Activated naive CD8-positive, alpha-beta T cell treated with anti-CD3 and anti-CD28 coated beads, Interleukin-2, amount 50 U/mL, for 16 hours (primary cell): Measurements from ENCODE around the gene PIGU.

Experiments
- DNase-seq: peaks from one replicate; pipeline ENCODE4 v3.0.0-alpha.2; 2020; ENCODE audit warnings: low read depth, low spot score

The PIGU gene

DNA sequence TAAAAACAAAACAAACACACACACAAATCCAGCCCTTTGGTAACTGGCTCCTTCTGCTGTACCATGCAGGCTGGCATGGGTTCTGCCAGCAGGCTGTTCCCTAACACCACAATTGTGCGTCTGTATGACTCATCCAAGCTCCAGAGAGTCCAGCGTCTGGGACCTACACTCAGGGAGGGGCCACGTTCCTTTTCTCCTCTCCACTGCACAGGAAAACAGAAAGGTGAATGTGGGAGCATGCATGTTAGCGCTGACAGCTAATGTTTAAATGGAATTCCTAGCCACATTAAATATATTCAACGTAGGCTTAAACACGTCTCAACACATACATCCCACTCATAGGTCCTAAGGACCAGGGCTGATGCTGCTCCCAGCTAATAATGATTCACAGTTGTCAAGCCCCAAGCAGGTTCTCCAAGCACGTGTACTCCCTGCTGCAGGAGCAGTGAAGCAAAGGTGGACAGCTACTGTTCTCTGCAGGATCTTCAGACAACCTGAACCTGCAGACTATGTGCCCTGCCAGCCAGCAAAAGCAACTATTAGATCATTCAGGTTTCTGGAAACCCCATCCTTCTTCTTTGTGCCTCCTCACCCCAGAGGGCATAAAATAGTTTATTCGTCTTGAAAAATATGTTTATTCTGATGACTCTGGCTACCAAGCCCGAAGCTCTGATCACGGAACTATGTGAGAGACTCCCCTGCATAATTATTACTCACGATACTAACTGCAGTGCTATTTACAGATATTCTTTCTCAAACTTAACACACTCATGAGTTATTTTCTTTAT, 97.5 kb downstream of the PIGU start:
- no peak for DNase-seq

DNA sequence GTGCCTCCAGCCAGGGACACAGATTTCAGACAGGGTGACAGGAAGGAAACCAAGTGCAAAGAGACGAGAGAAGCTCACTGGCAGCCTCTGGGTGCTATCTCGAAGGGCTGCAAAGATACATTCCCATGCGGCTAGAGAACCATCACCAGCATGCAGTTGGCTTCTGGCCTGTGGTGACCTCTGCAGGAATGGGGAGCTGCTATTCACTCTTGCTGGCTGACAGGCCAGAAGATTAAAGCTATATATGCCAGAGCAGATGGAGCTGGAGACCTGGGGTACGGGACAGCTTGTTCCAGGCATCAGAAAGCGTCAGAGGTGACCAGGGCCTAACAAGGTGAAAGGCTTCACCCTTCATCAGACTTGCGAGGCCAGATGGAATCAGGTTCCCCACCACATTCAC, 98.4 kb downstream of the PIGU start:
- DNase-seq, result no peak

DNA sequence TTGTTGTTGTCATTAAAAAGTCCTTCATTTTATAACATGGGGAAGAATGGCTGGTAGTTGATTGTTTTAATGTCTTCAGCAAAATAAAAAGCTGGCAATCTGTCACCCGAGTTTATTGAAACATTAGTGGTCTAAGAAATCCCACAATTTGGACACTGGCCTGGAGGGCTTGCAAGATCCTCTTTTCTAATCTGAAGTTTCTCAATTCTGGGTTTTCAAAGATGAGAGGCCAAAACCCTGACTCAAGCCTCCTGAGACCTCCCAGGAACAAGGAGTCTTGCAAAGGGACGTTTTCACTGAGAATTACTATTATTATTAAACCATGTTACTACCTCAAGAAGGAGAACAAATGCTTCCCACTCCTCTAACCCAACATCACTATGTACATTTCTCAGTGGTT, 98.9 kb downstream of the PIGU start:
- no peak for DNase-seq

DNA sequence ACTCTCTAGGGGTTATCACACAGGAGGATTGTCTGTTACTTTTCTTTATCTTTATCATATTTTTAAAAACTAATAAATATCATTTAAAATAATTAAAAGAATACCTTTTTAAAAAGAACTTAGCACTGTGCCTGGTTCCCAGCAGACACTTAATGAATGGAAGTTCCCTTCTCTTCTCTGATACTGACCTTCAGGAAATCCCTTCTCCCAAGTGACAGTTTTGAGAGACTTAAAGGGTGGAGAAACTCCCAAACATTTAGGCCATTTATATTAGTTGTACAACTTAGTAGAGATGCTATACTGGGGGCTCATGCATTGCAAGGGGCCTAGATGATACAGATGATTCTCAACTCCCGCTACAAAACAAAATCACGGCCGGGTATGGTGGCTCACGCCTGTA, 99.8 kb downstream of the PIGU start:
- no peak for DNase-seq

DNA sequence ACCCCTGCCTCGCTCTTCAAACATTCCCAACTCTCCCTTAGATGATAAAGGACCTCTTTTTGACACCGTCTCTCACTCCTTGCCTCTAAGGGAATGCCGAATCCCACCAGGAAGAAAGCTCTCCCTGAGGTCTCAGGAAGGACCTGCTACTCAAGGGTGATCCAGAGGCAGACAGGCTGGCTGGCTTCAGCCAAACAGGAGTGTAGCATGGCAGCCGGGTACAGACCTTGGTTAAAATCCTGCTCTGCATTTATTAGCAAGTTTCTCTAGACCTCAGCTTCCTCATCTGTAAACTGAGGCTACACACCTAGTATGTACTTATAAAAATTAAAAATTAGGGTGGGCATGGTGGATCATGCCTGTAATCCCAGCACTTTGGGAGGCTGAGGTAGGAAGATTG, 101.1 kb downstream of the PIGU start:
- no peak for DNase-seq

DNA sequence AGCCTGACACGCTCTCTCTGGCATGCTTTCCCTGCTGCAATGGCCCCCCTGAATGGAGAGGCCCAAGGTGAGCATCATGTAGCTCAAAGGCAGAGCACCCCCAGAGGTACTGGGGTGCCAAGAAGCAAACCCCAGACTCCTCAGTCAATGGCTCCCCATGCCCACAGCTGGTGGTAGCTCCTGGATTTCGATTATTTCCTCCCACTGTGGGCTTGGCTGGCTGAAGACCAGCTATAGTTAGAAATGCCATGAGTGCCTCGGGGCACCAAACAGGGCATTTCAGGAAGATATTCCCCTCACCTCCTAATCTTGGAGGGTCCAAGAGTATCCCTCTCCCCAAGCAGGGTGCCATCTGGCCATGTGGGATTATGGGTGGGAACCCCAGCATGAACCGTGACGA, 101.6 kb downstream of the PIGU start:
- DNase-seq, result no peak

DNA sequence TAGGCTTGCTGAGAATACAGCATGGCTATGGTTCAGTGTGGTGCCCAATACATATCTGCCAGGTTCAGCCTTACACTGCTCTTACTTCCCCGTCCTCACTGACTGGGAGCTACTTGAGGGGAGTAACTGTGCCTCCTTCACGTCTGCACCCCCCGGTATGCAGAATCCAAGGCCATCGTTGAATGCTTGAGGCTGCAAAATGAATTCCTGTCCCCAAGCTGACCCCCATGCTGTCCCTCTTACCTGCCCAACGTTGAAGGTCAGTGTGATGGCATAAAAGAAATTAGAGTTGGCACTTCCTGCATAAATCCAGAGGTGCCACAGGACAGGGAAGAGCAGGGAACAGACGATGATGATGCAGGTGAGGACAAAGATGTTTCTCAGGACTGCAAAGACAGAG, 102.0 kb downstream of the PIGU start:
- DNase-seq, result no peak

DNA sequence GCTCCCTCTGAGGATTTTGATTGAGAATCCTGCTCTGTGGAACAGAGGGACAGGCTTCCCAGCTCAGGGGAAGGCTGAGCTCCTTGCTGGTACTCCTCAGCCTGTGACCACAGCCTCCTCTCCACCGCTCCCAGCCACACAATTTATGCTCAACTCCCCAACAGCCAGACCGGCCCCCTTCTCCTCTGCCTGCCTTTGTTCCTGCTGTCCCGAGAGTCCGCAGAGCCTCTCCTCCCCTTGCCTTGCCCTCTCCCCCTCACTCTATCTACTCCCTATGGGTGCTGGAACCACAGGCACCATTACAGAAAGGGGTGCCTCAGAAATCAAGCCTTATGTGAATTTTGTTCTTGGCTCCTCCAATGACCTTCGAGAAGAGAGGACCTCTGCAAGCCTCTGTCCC, 102.5 kb downstream of the PIGU start:
- DNase-seq, result no peak

DNA sequence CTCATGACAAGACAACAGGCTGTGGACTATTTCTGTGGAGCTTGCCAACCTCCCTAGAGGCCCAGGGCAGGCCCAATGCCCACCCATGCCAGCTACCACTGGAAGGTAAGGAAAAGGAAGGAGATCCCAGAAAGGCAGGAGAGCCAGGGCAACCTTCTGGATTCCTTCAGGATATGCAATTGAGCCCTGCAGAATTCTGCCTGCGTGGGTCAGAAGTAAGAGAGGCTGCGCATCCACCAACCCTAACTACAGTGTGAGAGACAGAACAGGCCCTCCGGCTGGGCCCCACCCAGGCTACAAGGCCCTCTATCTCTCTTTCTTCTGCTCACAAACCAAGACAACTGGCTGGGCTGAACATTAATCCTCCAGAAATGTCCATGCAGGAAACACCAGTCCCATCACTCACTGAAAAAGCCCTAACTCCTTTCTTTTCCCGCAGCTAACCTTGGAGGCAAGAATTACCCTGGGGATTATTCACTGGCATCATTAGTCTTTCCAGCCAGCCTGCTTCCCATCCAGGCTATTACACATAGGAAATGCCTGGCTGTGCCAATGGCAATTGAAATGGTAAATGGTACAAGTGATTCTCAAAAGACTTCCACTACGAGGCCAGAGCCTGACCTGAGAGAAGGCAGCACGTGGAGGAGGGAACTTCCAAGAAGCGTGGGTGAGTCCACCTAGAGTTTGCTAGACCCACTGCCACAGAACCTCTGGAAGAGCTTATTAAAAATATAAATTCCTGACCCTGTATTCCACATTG, 103.2 kb downstream of the PIGU start:
- no peak for DNase-seq

DNA sequence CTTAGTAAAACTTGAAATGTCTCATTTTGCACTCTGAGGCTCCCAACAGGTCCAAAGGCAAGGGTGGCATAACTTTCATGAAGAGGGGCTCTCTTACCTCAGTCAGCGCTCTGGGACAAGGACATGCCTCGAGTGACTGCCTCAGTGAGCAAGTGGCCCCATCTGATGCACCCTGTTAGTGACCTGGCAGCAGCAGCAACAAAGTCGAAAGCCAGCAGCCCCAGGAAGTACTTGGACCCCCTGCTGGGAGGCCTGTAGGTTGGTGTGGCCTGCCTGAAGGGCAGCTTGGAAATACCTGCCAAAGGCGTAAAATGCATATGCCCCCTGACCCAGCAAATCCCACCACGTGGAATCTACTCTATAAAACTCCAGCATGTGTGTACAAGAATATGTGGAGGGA, 105.1 kb downstream of the PIGU start:
- DNase-seq, result no peak

DNA sequence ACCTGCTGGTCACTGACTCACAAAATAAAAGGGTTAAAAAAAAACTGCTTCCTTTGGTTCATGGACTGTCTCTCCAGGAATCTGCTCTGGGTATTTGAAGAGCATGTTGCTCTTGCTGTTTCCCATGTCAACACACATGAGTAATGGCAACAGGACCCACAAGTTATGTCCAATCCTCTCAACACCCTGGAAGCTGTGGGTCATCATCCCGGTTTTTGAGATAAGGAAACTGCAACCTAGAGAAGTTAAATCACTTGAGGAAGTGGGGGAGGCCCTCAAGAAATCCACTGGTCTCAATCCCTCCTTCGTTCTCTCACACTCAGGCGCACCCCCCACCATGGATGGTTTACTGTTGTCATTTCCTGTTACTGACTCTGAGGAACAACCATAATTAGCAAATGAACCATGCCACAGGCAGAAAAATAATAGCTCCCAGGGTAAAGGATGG, 106.0 kb downstream of the PIGU start:
- no peak for DNase-seq

DNA sequence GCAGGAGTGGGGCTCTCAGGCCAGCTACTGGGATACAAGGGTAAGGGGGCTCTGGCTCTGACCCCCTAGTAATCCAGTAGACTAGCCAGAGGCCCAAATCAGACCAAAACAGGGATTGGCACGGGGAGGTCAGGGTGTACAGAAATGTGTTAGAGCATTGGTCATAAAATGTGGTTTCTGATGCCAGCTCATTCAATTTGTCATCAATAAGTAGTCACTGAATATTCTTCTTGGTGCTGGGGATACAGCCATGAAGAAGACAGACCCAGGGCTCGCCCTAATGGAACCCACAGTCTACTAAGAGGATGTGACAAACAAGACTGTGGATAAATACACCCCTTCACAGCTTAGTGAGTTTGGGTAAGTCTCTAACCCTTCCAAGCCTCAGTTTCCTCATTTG, 107.3 kb downstream of the PIGU start:
- no peak for DNase-seq

DNA sequence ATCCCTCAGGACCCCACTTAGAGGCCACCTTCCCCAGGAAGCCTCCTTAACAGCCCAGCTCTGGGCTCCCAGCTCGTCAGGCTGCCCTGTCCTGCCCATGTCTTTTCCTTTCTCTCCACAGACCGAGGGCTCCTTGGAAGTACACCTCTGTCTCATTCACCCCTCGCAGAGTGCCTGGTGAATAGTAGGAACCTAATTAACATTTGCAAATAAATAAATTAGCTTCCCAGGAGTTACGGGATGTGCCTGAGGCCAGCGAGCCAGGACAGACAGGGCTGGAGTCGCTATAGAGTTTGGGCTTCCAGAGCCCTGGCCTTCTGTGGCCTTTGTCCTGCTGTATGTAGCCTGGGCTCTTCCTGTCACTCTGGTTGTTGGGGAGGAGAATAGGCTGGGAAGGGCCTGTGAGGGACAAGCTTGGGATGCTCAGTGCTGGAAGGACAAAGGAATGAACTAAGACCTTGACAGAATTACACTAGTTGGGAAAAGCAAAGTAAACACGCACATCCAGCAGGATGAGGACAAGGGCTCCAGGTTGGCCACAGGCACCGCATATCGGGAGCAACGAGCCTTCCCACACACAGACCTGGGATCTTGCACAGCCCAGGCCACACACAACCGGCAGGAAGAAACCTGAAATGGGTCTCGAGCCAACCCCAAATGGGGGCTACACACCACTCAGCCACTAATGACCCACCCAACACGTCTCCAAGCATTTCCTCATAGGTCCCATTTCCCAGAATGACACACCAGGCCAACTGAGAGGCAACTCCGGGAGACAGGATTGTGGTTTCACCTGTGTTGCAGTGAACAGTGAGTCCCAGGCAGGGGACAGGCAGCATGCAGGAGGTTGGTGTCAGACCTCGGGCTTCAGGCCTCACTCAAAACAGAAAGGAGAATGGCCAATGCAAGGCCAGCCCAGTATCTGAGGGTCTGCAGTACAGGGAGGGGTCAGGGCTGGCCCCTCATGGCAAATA, 108.7 kb downstream of the PIGU start:
- no peak for DNase-seq

DNA sequence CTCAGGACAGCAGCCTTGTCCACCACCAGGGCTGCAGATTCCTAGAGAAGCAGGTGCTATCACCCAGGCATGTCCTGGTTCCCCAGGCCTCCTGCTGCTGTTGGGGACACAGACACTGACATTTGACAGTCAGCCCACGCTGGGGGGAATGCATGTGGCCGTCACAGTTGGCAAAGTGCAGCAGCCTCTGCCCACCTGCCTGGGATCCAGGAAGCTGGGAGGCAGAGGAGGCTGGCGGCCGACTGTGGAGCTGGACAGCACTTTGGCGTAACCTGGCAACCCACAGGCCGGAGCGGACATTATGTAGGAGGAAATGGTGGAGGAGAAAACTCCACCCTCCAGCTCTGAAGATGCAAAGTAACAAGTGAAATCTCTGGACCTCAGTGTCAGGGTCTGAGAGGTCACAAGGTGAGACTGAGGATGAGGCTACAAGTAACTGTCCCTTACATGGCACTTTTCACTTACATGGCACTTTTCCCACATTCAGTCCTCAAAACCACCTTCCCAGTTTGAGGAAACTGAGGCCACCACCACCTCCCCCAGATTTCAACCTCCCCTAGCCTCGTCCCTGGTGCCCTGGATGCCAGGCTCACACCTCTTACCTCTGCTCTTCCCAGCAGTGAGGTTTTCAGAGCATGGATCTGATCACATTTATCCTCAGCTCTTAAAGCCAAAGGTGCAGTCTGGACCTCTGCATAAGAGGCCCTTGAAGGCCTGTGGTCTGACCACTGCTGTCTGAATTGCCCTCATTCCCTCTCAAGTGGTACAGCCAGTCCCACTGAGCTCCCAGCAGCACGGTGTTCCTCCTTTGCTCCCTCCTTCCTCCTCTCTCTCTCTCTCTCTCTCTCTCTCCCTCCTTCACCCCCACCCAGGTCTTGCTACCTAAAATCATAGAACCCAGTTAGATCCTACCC, 109.7 kb downstream of the PIGU start:
- DNase-seq, result no peak

DNA sequence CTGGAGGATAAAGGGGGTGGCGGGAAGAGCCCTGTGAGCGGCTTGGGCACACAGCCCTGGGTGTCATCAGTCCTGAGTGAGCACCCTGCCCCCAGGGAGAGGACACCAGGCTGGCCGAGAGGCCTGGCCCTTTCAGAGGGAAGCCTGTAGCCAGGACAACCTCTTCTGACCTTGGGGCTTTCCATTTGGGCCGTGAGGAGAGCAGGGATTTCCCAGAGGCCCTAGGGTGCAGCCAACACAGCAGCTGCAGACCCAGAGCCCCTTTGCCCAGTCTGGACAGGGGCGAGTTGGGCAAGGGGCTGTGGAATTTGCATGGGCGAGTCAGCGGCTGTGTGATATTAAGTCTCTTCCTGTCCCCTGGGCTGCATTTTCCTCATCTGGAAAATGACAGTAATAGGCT, 112.1 kb downstream of the PIGU start:
- DNase-seq, result no peak

DNA sequence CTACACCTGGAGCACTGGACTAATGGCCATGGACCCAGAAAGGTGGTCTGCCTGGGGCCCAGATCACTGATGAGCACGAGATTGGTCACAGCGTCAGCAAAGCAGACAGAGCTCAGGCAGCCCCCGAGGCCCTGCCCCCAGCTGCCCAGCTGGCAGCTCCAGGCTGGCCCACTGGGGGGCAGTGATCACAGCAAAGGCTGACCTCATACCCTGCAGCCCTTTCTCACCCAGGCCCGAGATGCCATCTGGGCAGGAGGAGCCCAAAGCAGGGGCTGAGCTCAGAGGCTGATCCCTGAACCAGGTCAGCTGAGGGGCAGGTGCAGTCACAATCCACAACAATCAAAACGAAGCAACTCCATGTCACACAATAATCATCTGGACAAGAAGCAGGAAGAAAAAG, 114.3 kb downstream of the PIGU start:
- DNase-seq, result no peak

DNA sequence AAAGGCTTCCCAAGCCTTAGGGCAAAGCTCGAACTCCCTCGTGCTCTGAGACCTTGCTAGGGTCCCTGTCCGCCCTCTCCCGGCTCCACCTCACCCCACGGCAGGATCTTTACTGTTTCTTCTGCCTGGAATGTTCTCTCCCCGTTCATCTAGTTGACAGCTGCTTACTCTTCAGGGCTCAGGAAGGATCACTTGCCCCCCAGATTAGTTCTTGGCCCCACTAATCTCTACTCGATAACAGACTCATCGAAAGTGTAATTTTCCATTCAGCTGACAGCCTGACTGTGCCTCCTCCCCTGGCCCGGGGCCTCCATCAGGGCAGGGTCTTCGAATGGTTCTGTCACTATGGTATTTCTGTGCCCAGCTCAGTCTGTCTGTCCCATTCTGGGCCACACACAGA, 115.2 kb downstream of the PIGU start:
- no peak for DNase-seq

DNA sequence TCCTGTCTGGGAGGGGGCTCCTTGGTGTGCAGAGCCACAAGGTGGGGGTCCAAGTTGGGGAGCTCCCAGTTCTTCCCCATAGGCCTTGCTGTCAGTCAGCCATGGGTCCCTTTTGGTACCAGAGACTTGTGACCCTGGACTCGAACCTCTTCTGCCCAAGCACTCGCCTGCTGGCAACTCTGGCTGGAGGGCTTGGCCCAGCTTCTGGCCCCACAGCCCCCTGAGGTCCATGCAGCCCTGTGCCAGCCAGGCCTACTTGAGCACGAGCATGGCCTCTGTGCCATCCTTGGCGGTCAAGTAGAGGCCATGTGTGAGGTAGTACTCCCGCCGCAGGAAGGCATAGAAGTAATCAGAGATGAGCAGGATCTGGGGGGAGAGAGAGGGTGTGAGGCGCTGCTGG, 116.3 kb downstream of the PIGU start:
- no peak for DNase-seq

DNA sequence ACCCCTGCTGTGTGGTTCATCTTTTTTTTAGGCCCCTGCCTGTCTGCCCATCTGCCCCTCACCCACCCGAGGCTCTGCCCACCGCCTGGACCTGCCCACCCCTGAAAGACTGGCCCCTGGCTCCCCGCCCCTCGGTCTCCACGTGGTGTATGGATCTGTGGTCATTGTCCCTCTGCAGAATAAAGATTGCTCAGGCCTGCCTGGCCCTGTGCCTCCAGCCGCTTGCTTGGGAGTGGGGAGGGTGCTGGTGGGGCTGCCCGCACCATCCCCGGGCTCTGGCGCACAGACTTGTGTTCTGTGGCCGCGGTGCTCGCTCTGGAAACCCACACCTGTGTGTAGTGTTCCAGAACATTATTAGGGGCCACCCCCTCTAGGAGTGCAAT, 116.8 kb downstream of the PIGU start:
- no peak for DNase-seq

DNA sequence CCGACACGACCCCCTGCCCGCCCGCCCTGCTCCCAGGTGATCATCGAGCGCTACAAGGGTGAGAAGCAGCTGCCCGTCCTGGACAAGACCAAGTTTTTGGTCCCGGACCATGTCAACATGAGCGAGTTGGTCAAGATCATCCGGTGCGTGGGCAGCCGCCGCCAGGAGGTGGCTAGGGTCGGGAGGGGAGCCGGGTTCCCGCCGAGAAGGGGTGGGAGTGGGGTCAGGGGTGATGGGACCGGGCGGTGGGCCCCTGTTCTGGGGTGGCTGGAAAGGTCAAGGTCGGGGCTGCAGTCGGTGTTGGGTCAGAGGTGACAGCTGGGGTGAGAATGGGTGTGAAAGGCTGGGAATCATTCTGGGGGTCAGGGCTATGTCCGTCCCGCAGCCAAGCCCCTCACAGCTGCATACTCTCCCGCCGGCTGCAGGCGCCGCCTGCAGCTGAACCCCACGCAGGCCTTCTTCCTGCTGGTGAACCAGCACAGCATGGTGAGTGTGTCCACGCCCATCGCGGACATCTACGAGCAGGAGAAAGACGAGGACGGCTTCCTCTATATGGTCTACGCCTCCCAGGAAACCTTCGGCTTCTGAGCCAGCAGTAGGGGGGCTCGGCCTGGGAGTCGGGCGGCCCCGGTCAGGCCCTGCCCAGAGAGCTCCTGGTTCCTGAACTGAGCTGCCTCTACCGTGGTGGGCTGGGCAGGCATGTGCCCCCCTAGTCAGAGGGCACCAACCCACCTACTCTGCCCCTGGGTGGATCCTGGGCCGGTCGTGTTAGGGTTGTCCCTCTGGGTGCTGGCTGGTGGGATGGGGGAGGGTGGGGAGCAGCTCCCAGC, 117.4 kb downstream of the PIGU start:
- DNase-seq, result no peak
